GM18498 (cell line): ENCODE data around the gene COL4A2.
"Not testable (repeated sequence)": the region's sequence is repeated elsewhere in the genome, so short reads cannot be mapped to it uniquely, and the experiment has no call there.

Experiments
- ATAC-seq: cut with Tn5 transposase; IDR thresholded peaks from one replicate; pipeline ENCODE4 v1.9.1; 2021; ENCODE audit warnings: mild to moderate bottlenecking, moderate library complexity; ENCODE audit not compliant: unreplicated experiment

The COL4A2 gene

DNA sequence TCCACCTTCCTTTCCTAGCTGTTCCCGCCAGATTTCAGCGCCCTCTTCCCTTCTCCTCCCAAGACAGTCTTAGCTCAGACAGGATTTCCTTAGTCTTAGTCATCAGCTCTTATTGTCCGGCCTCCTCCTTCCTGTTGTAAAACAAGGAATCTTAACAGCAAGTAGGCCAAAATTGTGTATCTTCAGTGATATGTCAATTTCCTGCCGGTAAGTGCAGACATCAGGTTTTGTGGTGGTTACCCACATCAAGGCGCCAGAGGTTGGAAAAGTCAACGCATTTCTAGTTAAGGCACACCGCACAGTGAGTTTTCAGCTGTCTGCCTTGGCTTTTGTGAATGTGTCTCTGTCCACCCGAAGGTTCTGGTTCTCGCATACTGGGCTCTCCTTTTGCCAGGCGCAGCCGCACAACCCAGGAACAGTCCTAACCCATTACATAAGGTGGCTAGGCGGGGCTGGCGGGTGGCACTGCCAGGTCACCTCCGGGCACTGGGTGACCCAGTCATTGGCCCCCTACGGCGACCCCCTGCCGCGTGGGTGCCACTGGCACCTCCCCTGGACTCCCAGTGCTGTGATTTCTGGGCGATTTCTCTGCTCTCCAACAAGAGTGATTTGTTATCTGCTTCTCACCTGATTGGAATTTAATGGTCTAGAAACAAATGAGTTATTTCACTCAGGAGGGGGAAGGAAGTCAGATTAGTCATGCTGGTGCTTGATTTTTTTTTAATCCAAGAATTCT lies 12.9 kb downstream of the COL4A2 start:
- ATAC-seq, result no peak

DNA sequence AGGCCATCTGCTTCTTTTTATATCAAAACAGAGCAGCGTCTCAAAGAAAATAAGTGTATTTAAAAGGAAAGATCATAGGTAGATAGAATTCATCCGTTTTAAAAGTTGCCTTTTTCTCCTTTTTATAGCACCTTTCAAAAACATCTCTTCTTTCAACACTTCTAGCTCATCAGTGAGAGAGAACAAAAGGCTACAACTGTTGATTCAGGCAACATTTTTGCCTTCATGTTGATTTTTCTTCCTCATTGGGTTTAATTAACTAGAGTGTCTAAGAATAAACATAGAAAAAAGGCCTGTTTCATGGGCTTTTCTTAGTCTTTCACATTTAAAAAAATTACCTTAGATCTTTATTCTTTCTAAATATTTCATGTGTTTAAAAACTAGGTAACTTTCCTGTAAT lies 13.6 kb downstream of the COL4A2 start:
- ATAC-seq, result no peak

DNA sequence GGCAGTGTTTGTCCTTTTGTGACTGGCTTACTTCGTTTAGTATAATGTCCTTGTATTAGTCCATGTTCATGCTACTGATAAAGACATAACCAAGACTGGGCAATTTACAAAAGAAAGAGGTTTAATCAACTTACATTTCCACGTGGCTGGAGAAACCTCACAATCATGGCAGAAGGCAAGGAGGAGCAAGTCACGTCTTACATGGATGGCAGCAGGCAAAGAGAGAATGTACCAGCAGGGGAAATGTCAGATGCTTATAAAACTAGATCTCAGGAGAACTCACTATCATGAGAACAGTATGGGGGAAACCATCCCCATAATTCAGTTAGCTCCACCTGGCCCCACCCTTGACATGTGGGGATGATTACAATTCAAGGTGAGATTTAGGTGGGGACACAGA lies 14.5 kb downstream of the COL4A2 start:
- ATAC-seq, result not testable (repeated sequence)

DNA sequence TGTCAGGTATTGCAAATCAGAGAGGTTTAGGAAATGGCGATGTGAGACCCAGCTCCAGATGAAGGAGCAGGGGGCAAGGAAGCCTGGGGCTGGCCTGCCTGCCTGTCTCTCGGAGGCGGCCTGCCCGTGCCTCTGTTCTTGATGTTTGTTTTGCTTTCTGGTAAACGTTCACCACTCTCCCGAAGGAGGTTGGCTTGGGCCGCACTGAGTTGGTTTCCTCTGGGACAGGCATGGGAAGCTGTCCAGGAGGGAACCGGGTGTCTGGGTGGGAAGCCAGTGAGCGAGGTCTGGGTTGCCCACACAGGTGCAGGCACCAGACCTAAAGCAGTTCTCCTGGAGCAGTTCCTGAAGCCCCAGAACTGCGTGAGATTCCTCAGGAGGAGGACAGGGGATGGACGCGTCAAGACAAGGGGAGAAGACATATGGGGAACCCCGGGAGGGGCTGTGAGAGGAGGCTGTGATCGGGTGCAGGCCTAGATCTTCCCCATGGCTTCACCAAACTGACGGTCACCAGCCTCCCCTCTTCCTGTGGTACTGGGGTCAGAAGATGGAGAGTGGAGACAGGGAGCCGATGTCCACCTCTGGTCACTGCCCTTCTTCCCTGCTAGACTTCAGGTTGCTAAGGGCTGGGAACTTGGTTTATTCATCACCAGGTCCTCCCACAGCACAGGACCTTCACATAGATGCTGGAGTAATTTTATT lies 15.2 kb downstream of the COL4A2 start:
- ATAC-seq, result no peak

DNA sequence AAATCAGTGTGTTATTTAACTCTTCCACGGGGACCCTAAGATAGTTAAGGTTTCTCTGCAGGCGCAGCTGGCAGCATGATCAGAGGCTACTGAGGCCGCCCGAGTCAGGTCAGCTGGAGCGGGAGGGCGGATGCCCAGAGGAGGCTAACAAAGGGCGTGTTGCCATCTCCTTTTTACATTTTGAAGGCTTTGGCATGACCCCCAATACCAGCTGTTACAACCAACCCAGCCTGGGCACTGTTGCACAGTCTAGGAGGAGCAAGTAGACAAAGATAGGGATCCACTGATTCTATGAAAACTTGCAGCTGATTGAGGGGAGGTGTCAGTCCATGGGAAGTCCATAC lies 15.7 kb downstream of the COL4A2 start:
- no peak for ATAC-seq

DNA sequence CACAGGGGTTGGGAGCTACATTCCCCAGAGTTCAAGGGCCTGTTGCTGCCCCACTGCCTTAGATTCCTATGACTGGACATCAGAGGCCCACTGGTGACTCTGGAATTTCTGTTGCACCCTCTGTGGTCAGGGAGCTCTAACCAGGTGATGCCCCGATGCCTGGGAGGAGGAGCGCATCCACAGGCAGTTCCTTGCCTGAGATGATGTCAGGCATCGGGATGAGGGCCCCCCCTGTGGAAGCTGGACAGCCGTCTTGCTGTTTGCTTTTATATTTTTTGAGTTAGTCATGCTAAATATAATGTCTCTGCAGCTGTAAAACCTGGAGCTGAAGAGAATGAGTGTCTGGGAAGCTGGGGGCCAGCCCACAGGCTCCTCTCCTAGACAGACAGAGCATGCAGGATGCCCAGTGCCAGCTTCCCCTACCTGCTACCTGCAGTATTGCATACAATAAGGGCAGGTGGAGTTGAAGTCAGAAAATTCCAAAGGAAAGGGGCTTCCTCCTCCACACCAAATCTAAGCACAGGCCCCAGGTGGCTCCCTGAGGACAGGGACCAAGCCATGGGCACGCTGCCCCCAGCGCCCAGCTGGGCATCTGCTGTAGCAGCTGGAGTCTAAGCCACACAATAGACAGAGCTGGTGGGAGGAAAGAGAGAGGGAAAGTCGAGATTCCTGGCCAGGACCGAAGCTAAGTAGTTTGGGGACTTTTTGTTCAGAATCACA lies 16.2 kb downstream of the COL4A2 start:
- ATAC-seq, result no peak

DNA sequence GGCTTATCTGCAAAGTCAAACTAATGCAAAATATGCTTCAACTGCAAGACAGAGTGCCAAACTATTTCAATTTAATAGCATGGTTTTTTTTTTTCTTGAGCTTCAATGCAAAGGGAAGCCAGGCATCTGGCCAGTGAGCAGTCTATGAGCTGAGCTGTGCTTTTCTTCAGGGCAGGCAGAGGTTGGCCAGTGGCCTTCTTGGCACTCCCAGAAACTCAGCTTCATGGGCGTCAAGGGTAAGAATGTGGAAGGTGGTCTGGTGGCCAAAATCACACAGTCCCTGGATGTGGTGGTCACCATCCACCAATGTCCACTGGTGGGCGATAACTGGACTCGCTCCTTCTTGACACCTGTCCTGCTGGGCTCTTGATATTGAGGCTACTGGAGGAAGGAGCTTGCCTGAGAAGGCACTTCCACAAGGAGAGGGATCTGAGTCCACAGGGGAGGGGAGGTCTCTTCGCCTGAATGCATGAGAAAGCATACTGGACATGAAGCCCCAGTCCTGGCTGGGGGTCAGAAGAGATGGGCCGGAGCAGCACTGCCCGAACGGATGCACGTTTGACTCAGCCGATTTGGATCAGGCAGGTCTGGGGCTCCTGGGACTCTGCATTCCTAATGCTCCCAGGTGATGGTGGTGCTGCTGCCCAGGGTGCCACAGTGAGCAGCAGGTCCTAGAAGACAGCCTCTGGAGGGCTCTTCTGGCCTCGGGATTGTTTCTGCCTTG lies 17.1 kb downstream of the COL4A2 start:
- no peak for ATAC-seq

DNA sequence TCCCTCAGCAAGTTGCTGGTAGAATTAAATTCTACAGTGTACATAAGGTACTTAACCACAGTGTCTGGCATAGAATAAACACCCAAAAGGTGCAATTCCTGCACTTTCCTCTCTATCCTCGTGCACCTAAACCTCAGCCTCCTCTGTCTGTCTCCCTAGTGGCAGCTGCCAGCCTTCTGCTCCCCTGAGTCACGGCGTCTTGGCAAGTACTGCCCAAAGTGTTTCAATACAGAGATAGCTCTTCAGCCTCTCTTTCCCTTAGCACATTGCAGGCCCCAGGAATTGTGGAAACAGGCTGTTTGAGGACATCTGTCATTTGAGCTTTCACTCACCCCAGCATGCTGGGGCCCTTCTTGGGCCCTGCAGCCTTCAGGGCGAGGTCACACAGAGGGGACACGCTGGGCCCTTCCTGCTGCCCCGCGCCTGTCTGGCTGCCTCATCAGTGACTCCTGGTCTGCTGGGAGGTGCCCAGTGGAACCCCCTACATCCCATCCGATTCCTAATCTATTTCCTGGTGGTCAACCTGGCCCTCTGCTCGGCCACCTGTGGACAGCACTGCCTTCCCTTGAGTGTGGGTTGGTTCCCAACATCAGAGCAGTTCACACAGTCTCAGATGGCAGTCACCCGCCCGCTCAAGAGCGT lies 19.3 kb downstream of the COL4A2 start:
- no peak for ATAC-seq

DNA sequence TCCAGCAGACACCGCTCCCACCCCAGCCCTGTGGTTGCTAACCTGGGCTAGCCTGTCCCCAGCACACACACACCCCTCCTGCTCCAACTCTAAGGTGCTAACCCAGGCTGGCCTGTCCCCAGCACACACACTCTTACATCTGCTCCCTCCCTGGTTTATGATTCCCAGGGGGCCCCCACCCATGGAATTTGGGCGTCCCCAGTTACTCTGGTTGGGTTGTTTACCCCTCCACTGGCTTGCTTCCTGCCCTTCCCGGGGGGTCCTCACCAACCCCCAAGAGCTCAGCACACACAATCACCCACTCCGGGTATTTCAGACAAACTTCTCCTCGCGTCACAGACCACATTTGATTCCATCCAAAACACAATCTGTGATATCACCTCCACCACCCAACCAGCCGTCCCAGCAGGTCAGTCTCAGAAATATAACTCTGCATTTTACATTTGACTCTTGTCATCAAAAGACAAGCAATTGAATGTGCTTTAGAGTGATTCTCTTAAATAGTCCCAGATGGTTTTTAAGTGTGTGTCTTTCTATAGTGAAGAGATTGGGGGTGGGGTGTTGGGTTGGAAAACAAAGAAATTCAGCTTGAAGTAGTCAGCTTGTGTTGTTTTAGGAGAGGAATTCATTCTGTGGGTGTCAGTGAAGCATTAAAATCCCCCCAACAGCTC lies 20.1 kb downstream of the COL4A2 start:
- no peak for ATAC-seq

DNA sequence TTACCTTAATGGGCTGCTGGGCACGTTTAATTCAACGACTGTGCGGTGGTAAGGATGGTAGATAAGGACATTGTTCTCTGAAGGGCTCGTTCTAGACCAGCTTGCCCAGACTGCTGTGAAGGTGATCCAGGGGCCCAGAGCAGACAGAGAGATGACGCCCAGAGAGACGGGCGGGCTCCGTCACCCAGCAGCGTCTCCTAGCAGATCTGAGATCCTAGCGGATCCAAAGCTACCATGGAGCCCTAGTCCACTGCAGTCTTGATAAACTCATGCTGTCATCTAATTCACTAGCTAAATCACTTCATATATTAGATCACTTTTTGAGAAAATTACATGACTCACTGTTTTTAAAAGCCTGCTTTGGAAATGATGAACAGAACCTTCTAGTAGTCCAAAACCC lies 21.5 kb downstream of the COL4A2 start:
- no peak for ATAC-seq

DNA sequence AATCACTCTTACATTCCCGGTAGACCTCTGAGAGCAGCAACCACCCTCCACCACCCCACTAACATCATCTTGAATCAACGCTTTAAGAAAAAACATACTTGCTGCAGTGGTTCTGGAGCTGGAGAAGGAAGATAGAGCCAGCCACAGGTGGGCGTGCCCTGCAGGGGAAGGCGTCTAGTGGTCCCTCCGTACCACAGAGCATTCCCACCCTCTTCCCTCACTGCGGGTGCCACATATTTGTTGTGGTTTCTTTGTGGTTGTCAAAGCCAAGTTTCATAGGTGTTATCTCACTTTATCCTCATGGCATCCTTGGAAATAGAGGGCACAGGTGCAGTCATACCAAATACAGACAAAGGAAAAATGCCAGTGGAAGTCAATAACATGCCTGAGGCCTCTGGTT lies 22.2 kb downstream of the COL4A2 start:
- ATAC-seq, result no peak

DNA sequence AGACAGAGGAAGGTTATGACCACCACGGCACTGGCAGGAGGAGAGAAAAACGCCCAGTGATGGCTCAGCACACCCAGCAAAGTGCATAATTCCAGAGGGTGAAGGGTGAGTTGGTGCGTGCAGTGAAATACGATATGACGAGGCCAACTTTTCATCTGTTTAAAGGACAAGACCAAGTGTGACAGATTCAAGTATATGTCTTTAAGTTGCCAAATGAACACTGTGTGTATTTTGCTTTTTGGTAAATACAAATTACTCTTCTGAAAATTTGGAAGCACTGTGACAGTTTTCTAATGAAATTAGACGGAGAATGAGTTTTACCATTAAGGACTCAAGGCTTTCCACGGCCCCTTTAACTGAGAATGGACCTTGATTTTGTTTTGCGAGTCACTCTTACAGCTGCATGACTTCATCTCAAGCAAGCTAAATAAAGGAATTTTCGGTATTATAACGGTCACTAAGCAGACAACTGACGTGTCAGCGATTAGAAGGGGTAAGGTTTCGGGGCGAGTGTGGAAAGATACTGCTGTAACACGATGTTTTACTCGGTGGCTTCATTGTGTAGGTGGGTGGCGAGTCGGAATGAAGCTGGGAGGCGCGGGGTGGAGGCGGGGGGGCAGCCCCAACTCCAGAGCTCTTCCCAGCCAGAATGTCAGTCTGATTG lies 22.8 kb downstream of the COL4A2 start:
- ATAC-seq, result no peak

DNA sequence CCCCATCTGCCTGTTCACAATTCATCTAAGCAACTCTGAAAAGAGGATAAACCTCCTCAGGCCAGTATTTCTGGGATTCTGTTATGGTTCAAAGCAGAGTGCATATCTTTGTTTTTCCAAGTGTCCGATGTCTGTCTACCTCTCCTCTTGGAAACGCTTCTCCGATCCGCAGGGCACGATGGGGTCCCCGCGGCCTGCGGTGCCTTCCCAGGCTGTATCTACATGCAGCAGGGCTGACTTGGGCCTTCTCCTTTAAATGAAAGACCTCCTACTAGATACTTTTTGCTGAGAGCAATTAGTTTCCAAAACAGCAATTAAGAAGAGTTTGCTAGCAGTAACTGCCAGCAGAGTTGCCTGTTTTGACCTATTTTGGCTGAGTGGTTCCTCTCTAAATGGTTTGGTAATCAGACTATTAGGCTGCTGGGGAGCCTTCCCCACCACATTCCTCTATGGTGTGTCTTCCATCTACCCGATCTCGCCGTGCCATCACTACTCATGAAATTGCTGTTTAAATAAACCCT lies 23.5 kb downstream of the COL4A2 start:
- no peak for ATAC-seq

DNA sequence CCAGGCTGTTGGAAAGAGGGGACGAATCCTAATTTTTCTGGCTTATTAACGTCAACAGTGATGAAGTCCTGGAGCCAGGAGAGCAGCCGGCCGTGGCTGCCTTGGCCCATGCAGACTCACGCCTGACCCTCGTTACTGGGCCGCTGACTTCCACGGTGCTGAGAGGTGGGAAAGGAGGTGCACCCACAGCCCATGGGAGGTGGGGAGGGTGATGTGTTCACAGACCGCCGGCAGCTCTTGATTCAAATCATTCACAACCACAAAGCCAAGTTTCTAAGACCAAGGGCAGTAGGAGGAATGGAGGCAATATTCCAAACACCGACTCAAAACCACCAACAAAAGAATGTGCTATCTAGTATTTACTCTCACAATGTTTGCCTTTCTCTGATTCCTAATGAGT lies 24.3 kb downstream of the COL4A2 start:
- ATAC-seq, result no peak

DNA sequence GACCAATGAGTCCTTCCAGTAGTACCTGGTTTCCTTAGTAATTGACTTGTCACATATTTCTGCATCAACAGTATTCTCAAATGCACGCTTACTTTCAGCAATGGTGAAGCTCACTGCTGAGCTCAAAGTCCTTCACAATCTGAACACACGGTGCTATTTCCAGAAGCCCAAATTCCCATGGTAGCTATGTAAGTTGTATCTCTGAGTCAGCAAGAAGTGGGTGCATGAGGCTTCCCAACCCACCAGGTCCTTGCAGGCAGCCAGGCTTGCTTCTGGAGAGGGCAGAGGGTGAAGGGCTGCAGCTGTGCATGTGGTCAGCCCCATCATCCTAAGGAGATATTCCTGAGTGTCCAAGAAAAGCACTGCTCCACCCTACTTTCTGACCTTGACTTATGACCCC lies 25.7 kb downstream of the COL4A2 start:
- ATAC-seq, result no peak

DNA sequence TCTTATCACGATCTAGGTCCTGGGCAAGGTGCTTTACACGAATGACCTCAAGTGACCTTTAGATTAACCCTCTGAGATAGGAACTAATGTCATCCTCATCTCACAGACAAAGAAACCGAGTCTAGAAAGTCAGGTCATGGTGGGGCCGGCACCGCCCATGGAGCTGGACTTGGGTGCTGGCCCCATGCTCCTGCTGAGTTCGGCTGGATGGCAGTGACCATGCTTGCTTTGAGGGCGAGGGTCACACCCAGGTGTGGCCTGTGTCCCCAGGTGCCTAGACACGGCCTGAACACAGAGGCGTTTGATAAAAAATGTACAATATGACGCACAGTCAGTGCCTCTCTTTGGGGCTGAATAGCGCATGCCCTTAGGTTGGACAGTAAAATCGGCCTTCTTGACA lies 26.8 kb downstream of the COL4A2 start:
- ATAC-seq, result no peak

DNA sequence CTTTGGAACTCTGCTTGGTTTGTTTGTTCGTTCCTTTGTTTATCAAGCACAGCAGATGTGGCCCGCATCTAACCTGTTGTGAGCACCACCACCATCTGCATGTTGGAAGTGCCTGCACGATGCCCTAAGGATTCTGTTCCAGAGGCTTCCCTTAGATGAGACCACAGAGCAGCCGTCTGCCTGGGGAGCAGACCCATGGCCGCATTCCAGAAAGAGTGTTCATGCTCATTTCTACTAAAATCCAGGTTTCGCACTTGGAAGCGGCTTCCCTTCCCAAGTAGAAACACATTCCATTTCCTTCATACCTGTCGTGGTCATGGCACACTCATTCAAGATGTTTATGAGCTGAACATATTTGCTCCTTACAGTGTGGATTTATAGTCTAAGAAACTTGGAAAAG lies 27.2 kb downstream of the COL4A2 start:
- ATAC-seq, result no peak

DNA sequence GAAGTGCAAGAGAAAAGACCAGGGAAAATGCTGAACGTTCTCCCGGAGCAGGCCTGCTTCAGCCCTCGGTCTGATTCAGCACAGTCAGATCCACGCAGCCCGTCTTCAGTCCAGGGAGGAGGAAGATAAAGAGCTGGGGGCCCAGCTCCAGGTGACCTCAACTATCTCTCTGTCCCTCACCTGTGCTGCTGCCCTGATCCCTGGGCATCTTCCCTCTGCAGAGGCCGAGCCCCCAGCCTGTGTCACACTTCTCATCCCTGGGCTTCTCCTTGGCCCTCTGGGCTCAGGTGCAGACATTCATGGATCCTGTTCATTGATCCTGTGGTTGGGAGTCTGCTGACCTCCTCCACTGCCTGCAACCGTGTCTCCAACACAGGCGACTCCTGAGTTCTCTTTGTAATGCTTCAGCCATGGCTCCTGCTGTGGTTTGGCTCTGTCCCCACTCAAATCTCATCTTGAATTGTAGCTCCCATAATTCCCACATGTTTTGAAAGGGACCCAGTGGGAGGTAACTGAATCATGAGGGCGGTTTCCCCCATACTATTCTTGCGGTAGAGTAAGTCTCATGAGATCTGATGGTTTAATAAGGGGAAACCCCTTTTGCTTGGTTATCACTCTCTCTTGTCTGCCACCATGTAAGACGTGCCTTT lies 27.9 kb downstream of the COL4A2 start:
- no peak for ATAC-seq

DNA sequence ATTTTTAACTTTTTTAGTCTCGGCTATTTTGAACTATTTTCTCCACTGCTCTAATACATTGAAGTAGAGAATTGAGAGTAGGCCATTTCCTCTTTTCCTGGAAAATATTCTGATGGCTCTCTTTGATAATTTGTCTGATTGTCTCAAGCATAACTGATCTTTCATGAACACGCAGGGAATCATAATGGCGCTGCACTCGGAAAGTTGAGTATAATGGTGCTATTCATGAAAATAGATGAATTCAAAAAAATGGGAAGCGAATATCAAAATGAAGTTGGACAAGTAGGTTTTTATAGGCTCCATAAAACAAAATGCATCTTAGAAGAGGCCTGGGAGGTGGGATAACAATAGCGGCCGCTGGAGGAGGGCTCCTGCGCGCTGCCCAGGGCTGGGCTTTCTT lies 29.0 kb downstream of the COL4A2 start:
- ATAC-seq, result no peak
